ENCODE data around the gene RIT1.

RIT1 gene

GRCh38 chr1:155944444-155944799 lies 33.3 kb upstream of the RIT1 start:
- Histone ChIP-seq H3K36me3 (replicated peaks) (peaks cover 39% of the 10 kb centered on the region), H3K4me3 (ENCODE audit: low read depth, low read length) (no peak overlapping the region), H3K27me3 (replicated peaks) (no peaks in the 10 kb centered on the region), H3K27ac (no peak overlapping the region)
- DNase-seq: no peak
- in situ Hi-C loops (cut with HindIII; ENCODE audit: low pct_ligation_motif_present, low sequenced_read_pairs): no loop called here
- TF ChIP-seq CTCF (IDR thresholded peaks at IDR 0.05; ENCODE audit: low read depth, low read length, missing control alignments): no peak

GRCh38 chr1:155942578-155943141 lies 31.5 kb upstream of the RIT1 start:
- in situ Hi-C loops (cut with HindIII; ENCODE audit: low pct_ligation_motif_present, low sequenced_read_pairs): no loop called here
- TF ChIP-seq CTCF (IDR thresholded peaks at IDR 0.05; ENCODE audit: low read depth, low read length, missing control alignments): no peak
- H3K27ac ChIP-seq: no peak overlapping the region
- H3K4me3 ChIP-seq (ENCODE audit: low read depth, low read length): no peak overlapping the region
- no peak for DNase-seq
- peaks cover 25% of the 10 kb centered on the region for H3K36me3 ChIP-seq (replicated peaks)
- no peaks in the 10 kb centered on the region for H3K27me3 ChIP-seq (replicated peaks)

GRCh38 chr1:155941845-155942531 lies 30.8 kb upstream of the RIT1 start:
- in situ Hi-C loops (cut with HindIII; ENCODE audit: low pct_ligation_motif_present, low sequenced_read_pairs): no loop called here
- TF ChIP-seq CTCF (IDR thresholded peaks at IDR 0.05; ENCODE audit: low read depth, low read length, missing control alignments): no peak
- Histone ChIP-seq H3K27ac (no peak overlapping the region), H3K4me3 (ENCODE audit: low read depth, low read length) (no peak overlapping the region), H3K36me3 (replicated peaks) (peaks cover 19% of the 10 kb centered on the region), H3K27me3 (replicated peaks) (no peaks in the 10 kb centered on the region)
- no peak for DNase-seq

- Histone ChIP-seq H3K27ac (no peak within 1 kb of the TSS), H3K4me3 (ENCODE audit: low read depth, low read length) (no peak within 1 kb of the TSS), H3K27me3 (replicated peaks) (no peaks in the 10 kb centered on the region), H3K36me3 (replicated peaks) (peaks cover 11% of the 10 kb centered on the region)
- in situ Hi-C loops (cut with HindIII; ENCODE audit: low pct_ligation_motif_present, low sequenced_read_pairs): no loop called here
- DNase-seq: no peak
- no peak for TF ChIP-seq CTCF (IDR thresholded peaks at IDR 0.05; ENCODE audit: low read depth, low read length, missing control alignments)
Observed at GRCh38 chr1:155940993-155941844, 30.1 kb upstream of the RIT1 start, which contains the start of gene RXFP4. TSS of gene RXFP4 (plus strand) at chr1:155941638. CDS start at chr1:155941710, 72 bp downstream.

GRCh38 chr1:155940482-155940992 lies 29.4 kb upstream of the RIT1 start:
- Histone ChIP-seq H3K27me3 (replicated peaks) (no peaks in the 10 kb centered on the region), H3K36me3 (replicated peaks) (peaks cover 4% of the 10 kb centered on the region), H3K4me3 (ENCODE audit: low read depth, low read length) (no peak overlapping the region), H3K27ac (no peak overlapping the region)
- no peak for TF ChIP-seq CTCF (IDR thresholded peaks at IDR 0.05; ENCODE audit: low read depth, low read length, missing control alignments)
- no peak for DNase-seq
- in situ Hi-C loops (cut with HindIII; ENCODE audit: low pct_ligation_motif_present, low sequenced_read_pairs): no loop called here
